Measurements from ENCODE around the gene PGAM1. TPM values are rescaled to one million over a fixed set of nuclear protein-coding genes. Genes with fewer than 3 reads are reported as not detected.

Gene PGAM1
- 517 and 548 TPM in 2 replicates for total RNA-seq

DNA sequence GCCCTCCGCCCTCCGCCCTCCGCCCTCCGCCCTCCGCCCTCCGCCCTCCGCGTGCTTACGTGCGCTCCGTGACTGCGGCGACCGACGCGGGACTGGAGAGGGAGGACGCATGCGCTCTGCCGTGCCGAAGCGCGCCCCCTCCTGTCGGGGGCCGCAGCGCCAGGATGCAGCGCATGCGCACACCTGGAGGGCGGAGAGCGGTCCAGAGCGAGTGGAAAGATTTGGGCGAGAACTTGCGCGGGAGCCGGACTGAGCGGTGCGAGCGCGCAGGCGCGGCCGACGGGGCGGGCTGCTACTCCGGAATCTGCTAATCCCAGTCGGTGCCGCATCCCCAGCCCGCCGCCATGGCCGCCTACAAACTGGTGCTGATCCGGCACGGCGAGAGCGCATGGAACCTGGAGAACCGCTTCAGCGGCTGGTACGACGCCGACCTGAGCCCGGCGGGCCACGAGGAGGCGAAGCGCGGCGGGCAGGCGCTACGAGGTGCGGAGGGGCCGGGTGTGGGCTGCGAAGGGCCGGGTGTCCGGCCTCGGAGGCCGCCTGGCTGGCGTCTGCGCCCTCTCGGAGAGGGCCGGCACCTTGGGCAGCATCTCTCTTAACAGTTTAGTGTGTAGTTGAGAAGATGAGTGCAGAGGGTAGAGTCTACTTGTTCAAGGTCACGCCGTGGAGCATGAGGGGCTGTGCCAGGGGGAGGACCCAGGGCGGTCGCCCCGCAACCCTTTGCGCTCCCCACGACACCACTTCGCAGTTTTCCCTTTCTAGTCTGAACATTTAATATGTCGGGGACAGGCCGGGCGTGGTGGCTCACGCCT is at the start of gene PGAM1:
Gene PGAM1, plus strand, starts transcription at position 228 of the 812 bp plus-strand sequence. Its CDS starts 117 bp downstream, at position 345.

DNA sequence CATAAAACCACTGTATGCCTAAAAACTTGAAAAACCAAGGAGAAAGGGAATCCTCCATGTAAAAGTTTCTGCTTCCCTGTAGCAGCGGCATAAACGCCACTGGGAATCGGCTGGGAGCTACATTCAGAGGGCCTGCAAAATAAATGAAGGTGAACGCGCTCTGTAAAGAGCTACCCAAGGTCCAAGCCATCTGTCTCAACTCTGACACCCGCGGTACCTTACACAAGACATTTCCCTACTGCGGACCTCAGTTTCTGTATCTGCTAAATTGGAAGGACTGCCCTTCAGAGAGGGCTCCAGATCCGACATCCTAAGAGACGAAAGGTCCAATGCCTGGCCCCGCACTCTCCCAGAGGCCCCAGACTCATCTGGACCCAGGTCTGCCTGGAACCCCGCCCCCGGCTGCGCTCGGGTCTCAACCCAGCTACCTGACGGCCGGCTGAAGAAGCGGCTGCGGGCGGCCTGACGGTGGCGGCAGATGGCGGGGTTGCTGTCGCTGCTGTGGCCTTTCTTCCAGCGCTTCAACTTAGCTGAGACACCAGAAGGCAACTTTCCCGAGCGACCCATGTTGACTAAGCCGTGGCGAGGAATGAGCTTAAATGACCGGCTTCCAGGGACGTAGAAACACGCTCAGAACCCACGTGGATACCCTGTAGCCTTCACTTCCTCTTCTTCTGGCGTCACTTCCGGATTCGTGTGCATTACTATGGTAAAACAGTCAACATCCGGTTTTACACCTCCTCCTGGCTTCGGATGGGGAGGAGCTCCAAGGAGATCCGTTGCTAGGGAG is 25.1 kb upstream of the PGAM1 start, which contains the start of gene RRP12:
Gene RRP12, minus strand, starts transcription at position 676 of the 790 bp plus-strand sequence. Its CDS starts 109 bp downstream, at position 567.

DNA sequence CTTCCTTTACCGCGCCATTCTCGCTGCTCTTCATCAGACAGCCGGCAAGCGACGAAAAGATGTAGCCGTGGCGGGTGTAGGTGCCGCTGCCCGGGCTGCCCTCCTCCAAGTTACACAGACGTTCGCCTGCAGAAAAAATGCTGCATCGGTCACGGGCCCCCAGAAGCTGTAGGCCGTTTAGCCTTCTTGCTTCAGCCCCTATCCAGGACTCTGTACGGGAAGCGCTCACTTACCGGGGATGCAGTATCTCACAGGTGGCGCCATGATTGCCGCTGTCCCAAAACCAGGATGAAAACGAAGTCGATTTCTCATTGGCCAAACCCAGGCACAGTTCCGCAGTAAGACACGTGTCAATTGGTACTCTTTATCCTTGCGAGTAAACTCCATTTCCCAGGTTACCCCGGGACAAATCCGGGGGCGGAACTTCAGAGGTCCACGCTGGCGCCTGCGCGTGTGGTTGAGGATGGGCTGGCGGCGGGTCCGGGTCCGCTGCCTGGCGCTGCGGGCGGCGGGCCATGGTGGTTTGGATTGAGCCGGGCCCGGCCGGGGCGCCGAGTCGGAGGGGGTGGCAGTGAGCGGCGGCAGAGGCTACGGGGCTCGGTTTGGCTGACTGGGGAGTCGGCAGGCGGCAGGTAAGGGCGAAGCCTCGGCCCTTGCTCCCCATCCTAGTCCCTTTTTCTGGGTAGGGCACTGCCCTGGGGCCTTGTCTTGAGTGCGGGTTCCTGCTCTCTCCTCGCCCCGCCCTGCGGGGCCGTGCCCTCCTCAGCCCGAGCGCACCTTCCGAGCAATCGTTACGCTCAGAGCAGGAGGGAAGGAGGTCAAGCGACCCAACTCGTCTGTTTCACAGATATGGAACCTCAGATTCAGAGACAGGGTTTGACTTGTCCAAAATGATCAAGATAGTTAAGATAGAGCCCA is 20.0 kb downstream of the PGAM1 start, which contains the start of the genes EXOSC1 and ZDHHC16:
Gene EXOSC1, minus strand, starts transcription at position 285 of the 918 bp plus-strand sequence. Its CDS starts 21 bp downstream, at position 264.
Gene ZDHHC16, plus strand, starts transcription at position 454 of the 918 bp plus-strand sequence. CDS start 5,501 bp downstream, outside the sequence.

Small RNA genes lying within 50 kb of the gene (small RNA-seq; reads per million reads assigned to genes)
- not detected for gene RF00019

Other genes starting within 250 kb of the PGAM1 start
- gene SLIT1, start 240.2 kb upstream of the PGAM1 start, total RNA-seq, result under 0.01 and 0.37 TPM in 2 replicates
- 7.7 and 12.9 TPM in 2 replicates for gene ARHGAP19, start 133.6 kb upstream of the PGAM1 start, total RNA-seq
- 1.5 and 2.0 TPM in 2 replicates for gene FRAT1, start 106.9 kb upstream of the PGAM1 start, total RNA-seq
- 6.5 and 6.6 TPM in 2 replicates for gene FRAT2, start 91.5 kb upstream of the PGAM1 start, total RNA-seq
- 20.9 and 33.0 TPM in 2 replicates for gene RRP12, start 24.9 kb upstream of the PGAM1 start, total RNA-seq
- 34.5 and 37.5 TPM in 2 replicates for gene EXOSC1, start 19.8 kb downstream of the PGAM1 start, total RNA-seq
- 55.5 and 70.4 TPM in 2 replicates for gene ZDHHC16, start 20.0 kb downstream of the PGAM1 start, total RNA-seq
- 81.2 and 105 TPM in 2 replicates for gene MMS19, start 72.2 kb downstream of the PGAM1 start, total RNA-seq
- gene UBTD1, start 72.7 kb downstream of the PGAM1 start, total RNA-seq, result 15.8 and 22.8 TPM in 2 replicates
- 1.8 and 2.9 TPM in 2 replicates for gene ANKRD2, start 146.6 kb downstream of the PGAM1 start, total RNA-seq
- gene HOGA1, start 158.2 kb downstream of the PGAM1 start, total RNA-seq, result 2.5 and 2.6 TPM in 2 replicates
- gene C10orf62, start 163.5 kb downstream of the PGAM1 start, total RNA-seq, result 0.20 TPM in 1 of 2 replicates, not detected in the other
- 3.7 and 4.0 TPM in 2 replicates for gene MORN4, start 207.3 kb downstream of the PGAM1 start, total RNA-seq
- gene PI4K2A, start 214.5 kb downstream of the PGAM1 start, total RNA-seq, result 22.4 and 23.3 TPM in 2 replicates

Measured in subcutaneous preadipocyte (primary cell).